A549 treated with CpdA at 1 μM for 4 hours (cell line): ENCODE data around the gene ACBD5. TPM values are rescaled to one million over a fixed set of nuclear protein-coding genes. Genes with fewer than 3 reads are reported as not detected.

ENCODE experiments used
- total RNA-seq: library from RNA; stranded (reverse); fragments of 200-300 nt; extraction: Qiagen RNA extraction; gene quantifications from 5 replicates; pipeline ENCODE4 v1.2.3, GENCODE V29; 2022; ENCODE audit warnings: low read depth

ACBD5 gene, protein sequence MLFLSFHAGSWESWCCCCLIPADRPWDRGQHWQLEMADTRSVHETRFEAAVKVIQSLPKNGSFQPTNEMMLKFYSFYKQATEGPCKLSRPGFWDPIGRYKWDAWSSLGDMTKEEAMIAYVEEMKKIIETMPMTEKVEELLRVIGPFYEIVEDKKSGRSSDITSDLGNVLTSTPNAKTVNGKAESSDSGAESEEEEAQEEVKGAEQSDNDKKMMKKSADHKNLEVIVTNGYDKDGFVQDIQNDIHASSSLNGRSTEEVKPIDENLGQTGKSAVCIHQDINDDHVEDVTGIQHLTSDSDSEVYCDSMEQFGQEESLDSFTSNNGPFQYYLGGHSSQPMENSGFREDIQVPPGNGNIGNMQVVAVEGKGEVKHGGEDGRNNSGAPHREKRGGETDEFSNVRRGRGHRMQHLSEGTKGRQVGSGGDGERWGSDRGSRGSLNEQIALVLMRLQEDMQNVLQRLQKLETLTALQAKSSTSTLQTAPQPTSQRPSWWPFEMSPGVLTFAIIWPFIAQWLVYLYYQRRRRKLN
- total RNA-seq, result 25.1 to 38.5 TPM (median 28.3 TPM) in 5 replicates

DNA sequence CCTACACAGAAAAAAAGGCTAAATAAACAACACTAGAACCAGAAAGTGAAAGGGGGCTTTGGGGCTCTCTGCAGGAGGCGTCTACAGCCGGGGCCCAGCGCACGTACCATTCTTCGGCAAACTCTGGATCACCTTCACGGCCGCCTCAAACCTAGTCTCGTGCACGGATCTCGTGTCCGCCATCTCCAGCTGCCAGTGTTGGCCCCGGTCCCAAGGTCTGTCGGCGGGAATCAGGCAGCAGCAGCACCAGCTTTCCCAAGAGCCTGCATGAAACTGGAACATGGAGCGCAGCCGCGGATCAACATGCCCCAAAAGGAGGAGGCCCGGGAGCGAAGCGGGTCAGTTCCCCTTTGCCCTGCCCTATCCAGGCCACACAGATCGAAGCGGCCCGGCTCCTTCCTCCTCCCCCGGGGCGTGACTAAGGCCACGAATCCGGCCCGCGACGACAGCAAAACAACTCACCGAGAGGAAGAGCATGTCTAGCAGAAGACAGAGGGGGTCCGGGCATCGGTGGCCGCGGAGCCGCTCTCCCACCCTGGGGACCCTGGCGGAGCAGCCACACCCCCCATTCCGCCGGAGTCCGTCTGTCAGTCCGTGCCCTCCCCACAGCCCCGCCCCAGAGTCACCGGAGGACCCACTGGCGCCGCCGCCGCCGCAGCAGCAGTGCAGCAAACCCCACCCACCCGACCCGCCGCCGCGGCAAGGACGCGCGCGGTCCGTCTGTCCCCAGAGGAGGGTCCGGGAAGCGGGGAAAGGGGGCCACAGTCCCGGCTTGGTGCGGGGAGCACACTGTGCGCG is at the start of gene ACBD5:
ACBD5 (minus strand) TSS at position 586 of the 798 bp plus-strand sequence; CDS start at position 477, 109 bp downstream.

DNA sequence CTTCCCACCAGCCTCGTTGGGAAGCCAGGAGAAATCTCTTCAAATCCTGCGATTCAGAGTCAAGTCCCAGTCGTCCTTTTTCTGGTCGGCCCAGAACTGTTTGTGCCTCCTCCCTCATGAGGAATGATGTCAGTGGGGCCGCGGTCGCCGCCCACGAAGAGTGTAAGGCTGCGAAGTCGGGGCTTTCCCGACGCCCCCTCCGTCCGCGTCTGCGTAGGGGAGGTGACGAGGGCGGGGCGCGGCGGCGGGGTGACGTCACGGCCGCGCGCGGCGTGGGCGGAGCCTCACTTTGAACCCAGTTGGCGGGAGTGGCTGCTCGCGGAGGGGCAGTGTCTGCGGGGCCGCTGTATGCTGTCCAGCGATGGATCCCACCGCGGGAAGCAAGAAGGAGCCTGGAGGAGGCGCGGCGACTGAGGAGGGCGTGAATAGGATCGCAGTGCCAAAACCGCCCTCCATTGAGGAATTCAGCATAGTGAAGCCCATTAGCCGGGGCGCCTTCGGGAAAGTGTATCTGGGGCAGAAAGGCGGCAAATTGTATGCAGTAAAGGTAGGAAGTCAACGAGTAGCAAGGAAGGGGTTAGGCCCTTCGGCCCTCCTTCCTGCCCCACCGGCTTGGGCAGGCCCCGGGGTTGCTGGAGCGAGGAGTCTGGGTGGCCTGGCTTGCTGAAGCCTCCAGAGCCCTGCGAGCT is 85.4 kb downstream of the ACBD5 start, which contains the start of gene MASTL:
MASTL (plus strand) TSS at position 287 of the 689 bp plus-strand sequence; CDS start at position 362, 75 bp downstream.

Other genes with a start within 250 kb of the ACBD5 start
- 2.2 to 3.3 TPM (median 2.9 TPM) in 5 replicates for gene ANKRD26, start 140.3 kb downstream of the ACBD5 start, total RNA-seq
- gene YME1L1, start 86.4 kb downstream of the ACBD5 start, total RNA-seq, result 88.5 to 110 TPM (median 96.8 TPM) in 5 replicates
- 17.7 to 26.8 TPM (median 19.8 TPM) in 5 replicates for gene MASTL, start 85.4 kb downstream of the ACBD5 start, total RNA-seq